ENCODE measurements around the gene KRT20. TPM values are rescaled to one million over a fixed set of nuclear protein-coding genes. Genes with fewer than 3 reads are reported as not detected.

The KRT20 gene
- total and polyA plus RNA-seq, 2 of the 13 experiments (the other 11 are each of a cell fraction or from before 2014, with no cell fraction given) = 0.13 to 0.20 TPM

GRCh38 chr17:40873801-40874200 lies 11.2 kb downstream of the KRT20 start:
- Histone ChIP-seq H3K4me2 (ENCODE audit: low read depth, low read length) (no peak overlapping the region), H3K27ac (ENCODE audit: extremely low read length, insufficient read depth, low read length) (no peak overlapping the region), H3K79me2 (ENCODE audit: insufficient read depth, low read length) (no peaks in the 10 kb centered on the region), H4K20me1 (ENCODE audit: insufficient read depth, low read length) (no peaks in the 10 kb centered on the region), H3K9me3 (ENCODE audit: low read length) (no peaks in the 10 kb centered on the region), H3K4me3 (replicated peaks in 1 of 3; ENCODE audit: insufficient read depth in 1 of 3, low read depth in 2 of 3, low read length in 3 of 3) (no peak overlapping the region), H3K36me3 (replicated peaks in 1 of 2; ENCODE audit: control insufficient read depth in 1 of 2, insufficient read depth in 2 of 2, low read length in 2 of 2) (no peaks in the 10 kb centered on the region), H3K9ac (ENCODE audit: insufficient read depth, low read depth, low read length) (no peak overlapping the region), H3K27me3 (ENCODE audit: control insufficient read depth in 1 of 2, insufficient read depth in 2 of 2, low read length in 2 of 2) (peaks cover 2 to 7% of the 10 kb centered on the region in 2 experiments; a peak in 1 of 5 replicates), H2AFZ (ENCODE audit: low read length) (no peak overlapping the region), H3K4me1 (ENCODE audit: insufficient read depth, low read length) (no peaks in the 10 kb centered on the region)
- in situ Hi-C loops (cut with HindIII; ENCODE audit: extremely low pct_ligation_motif_present, low pct_unique_long_range_greater_than_20kb) = no loop called here
- intact Hi-C loops (cut with micrococcal nuclease; ENCODE audit: unreplicated experiment) = no loop called here
- ATAC-seq (no peak), DNase-seq (ENCODE audit: low spot score) (no peak), FAIRE-seq (no peak)
- TF ChIP-seq E2F5 (CRISPR knock-in tag; conservative IDR thresholded peaks at IDR 0.05) (no peak), NFRKB (IDR thresholded peaks at IDR 0.05) (no peak)
- no TSS peak for BruUV-seq (replicated peaks)
- ChIA-PET POLR2A (no interaction called here), CTCF (ENCODE audit: low intra/inter-chr PET ratio, low total read pairs) (no interaction called here)
- 23% methylated on average over 1 of the region's 1 CpG for WGBS (ENCODE audit: low lambda C conversion rate)

- Histone ChIP-seq H4K20me1 (ENCODE audit: insufficient read depth, low read length) (no peaks in the 10 kb centered on the region), H3K4me1 (ENCODE audit: insufficient read depth, low read length) (no peaks in the 10 kb centered on the region), H2AFZ (ENCODE audit: low read length) (no peak overlapping the region), H3K9ac (ENCODE audit: insufficient read depth, low read depth, low read length) (no peak overlapping the region), H3K27me3 (ENCODE audit: control insufficient read depth in 1 of 2, insufficient read depth in 2 of 2, low read length in 2 of 2) (peaks cover 2 to 7% of the 10 kb centered on the region in 2 experiments; a peak in 1 of 5 replicates), H3K4me3 (replicated peaks in 1 of 3; ENCODE audit: insufficient read depth in 1 of 3, low read depth in 2 of 3, low read length in 3 of 3) (no peak overlapping the region), H3K4me2 (ENCODE audit: low read depth, low read length) (no peak overlapping the region), H3K9me3 (ENCODE audit: low read length) (no peaks in the 10 kb centered on the region), H3K36me3 (replicated peaks in 1 of 2; ENCODE audit: control insufficient read depth in 1 of 2, insufficient read depth in 2 of 2, low read length in 2 of 2) (no peaks in the 10 kb centered on the region), H3K27ac (ENCODE audit: extremely low read length, insufficient read depth, low read length) (no peak overlapping the region), H3K79me2 (ENCODE audit: insufficient read depth, low read length) (no peaks in the 10 kb centered on the region)
- BruUV-seq (replicated peaks) = no TSS peak
- ChIA-PET CTCF (ENCODE audit: low intra/inter-chr PET ratio, low total read pairs) (no interaction called here), POLR2A (no interaction called here)
- FAIRE-seq (no peak), ATAC-seq (no peak), DNase-seq (ENCODE audit: low spot score) (no peak)
- intact Hi-C loops (cut with micrococcal nuclease; ENCODE audit: unreplicated experiment) = no loop called here
- in situ Hi-C loops (cut with HindIII; ENCODE audit: extremely low pct_ligation_motif_present, low pct_unique_long_range_greater_than_20kb) = no loop called here
- TF ChIP-seq HOXA5 (CRISPR knock-in tag; IDR thresholded peaks at IDR 0.05) (no peak), NR1H2 (CRISPR knock-in tag; IDR thresholded peaks at IDR 0.05; ENCODE audit: borderline replicate concordance, low read depth) (no peak), REXO4 (CRISPR knock-in tag; IDR thresholded peaks at IDR 0.05; ENCODE audit: borderline replicate concordance) (no peak), ZNF292 (CRISPR knock-in tag; IDR thresholded peaks at IDR 0.05; ENCODE audit: borderline replicate concordance, low read depth) (no peak), SRF (IDR thresholded peaks at IDR 0.05; ENCODE audit: low read depth, low read length) (no peak), ZBTB40 (IDR thresholded peaks at IDR 0.05) (no peak), ZBTB40 (CRISPR knock-in tag; IDR thresholded peaks at IDR 0.05) (no peak), HDAC2 (CRISPR knock-in tag; IDR thresholded peaks at IDR 0.05) (no peak)
These were observed 11.8 kb downstream of the KRT20 start for GRCh38 chr17:40873255-40873654.

Data from HepG2 (cell line).